Measurements from ENCODE around the gene PCDH1.
A peak's percentile ranks its signal among the peaks of the same experiment; 100 is the strongest.
"Not testable (repeated sequence)": the region's sequence is repeated elsewhere in the genome, so short reads cannot be mapped to it uniquely, and the experiment has no call there.

The PCDH1 gene

GRCh38 chr5:141903261-141903660 is 25.1 kb upstream of the PCDH1 start:
- DNase-seq, result no peak
- intact Hi-C loops (cut with DNase I), result no loop called here

- no peak for DNase-seq
- intact Hi-C loops (cut with DNase I), result no loop called here
Observed at GRCh38 chr5:141902015-141902814, 24.0 kb upstream of the PCDH1 start.

GRCh38 chr5:141898448-141899049 is 20.3 kb upstream of the PCDH1 start:
- peak in 1 of 42 donors; percentile 33 for DNase-seq
- intact Hi-C loops (cut with DNase I), result no loop called here

GRCh38 chr5:141897425-141897824 is 19.2 kb upstream of the PCDH1 start:
- intact Hi-C loops (cut with DNase I), result no loop called here
- no peak for DNase-seq

- DNase-seq; intact Hi-C loops (cut with DNase I): not testable (repeated sequence)
Observed at GRCh38 chr5:141890429-141890828, 12.2 kb upstream of the PCDH1 start.

- intact Hi-C loops (cut with DNase I), result loop anchor here (10.0 kb wide), 1 partner anchor 75 kb away; the partner anchor contains the start of gene RNF14
- DNase-seq, result no peak
Observed at GRCh38 chr5:141889282-141889871, 11.2 kb upstream of the PCDH1 start.

- intact Hi-C loops (cut with DNase I), result loop anchor here (5.0 to 10.0 kb wide), 3 partner anchors 38 to 192 kb away; partner anchors contain the start of genes DELE1 and RNF14
- no peak for DNase-seq
Observed at GRCh38 chr5:141883892-141884318, 5.7 kb upstream of the PCDH1 start.

- DNase-seq, result peak in 39 of 42 donors; percentile 44 to 88 (median 72)
- intact Hi-C loops (cut with DNase I), result loop anchor here (5.0 to 10.0 kb wide), 3 partner anchors 39 to 191 kb away; partner anchors contain the start of genes DELE1 and RNF14
Observed at GRCh38 chr5:141883184-141883891, 5.1 kb upstream of the PCDH1 start.

- DNase-seq, result peak in 20 of 42 donors; percentile 31 to 81 (median 56)
- intact Hi-C loops (cut with DNase I), result loop anchor here (5.0 to 10.0 kb wide), 3 partner anchors 40 to 190 kb away; partner anchors contain the start of genes DELE1 and RNF14
Observed at GRCh38 chr5:141882594-141883183, 4.5 kb upstream of the PCDH1 start.

GRCh38 chr5:141881886-141882285 is 3.7 kb upstream of the PCDH1 start:
- intact Hi-C loops (cut with DNase I), result loop anchor here (5.0 to 10.0 kb wide), 3 partner anchors 40 to 190 kb away; partner anchors contain the start of genes DELE1 and RNF14

GRCh38 chr5:141880961-141881801 is 3.0 kb upstream of the PCDH1 start:
- intact Hi-C loops (cut with DNase I), result loop anchor here (5.0 to 10.0 kb wide), 3 partner anchors 41 to 189 kb away; partner anchors contain the start of genes DELE1 and RNF14
- peak in 12 of 42 donors; percentile 44 to 79 (median 61) for DNase-seq

More at GRCh38 chr5:141881886-141882285, 3.7 kb upstream of the PCDH1 start:
- DNase-seq, result no peak

- intact Hi-C loops (cut with DNase I), result loop anchor here (2.0 to 10.0 kb wide), 5 partner anchors 42 to 188 kb away; partner anchors contain the start of genes DELE1 and RNF14
- DNase-seq, result peak in 41 of 42 donors; percentile 50 to 90 (median 78)
Observed at GRCh38 chr5:141879941-141880738, 1.9 kb upstream of the PCDH1 start.

GRCh38 chr5:141879426-141879759 is 1.2 kb upstream of the PCDH1 start:
- no peak for DNase-seq
- intact Hi-C loops (cut with DNase I), result loop anchor here (2.0 to 5.0 kb wide), 2 partner anchors 65 to 177 kb away; no protein-coding TSS in a partner anchor

- intact Hi-C loops (cut with DNase I), result loop anchor here (2.0 to 5.0 kb wide), 2 partner anchors 64 to 177 kb away; no protein-coding TSS in a partner anchor
- peak; percentile 86 to 99 (median 96) for DNase-seq
Observed at GRCh38 chr5:141878711-141879425, 658 bp upstream of the PCDH1 start.

- intact Hi-C loops (cut with DNase I), result loop anchor here (2.0 to 5.0 kb wide), 2 partner anchors 63 to 175 kb away; no protein-coding TSS in a partner anchor
Observed at GRCh38 chr5:141877356-141878185, 639 bp downstream of the PCDH1 start.

More at GRCh38 chr5:141877356-141878185, 639 bp downstream of the PCDH1 start:
- DNase-seq, result peak in 25 of 42 donors; percentile 44 to 79 (median 57)
